ENCODE results near the gene JADE1. TPM values are rescaled to one million over a fixed set of nuclear protein-coding genes. Genes with fewer than 3 reads are reported as not detected.

The JADE1 gene
- total RNA-seq, 2 donors from 2014 or later: 8.3 to 9.6 TPM

DNA sequence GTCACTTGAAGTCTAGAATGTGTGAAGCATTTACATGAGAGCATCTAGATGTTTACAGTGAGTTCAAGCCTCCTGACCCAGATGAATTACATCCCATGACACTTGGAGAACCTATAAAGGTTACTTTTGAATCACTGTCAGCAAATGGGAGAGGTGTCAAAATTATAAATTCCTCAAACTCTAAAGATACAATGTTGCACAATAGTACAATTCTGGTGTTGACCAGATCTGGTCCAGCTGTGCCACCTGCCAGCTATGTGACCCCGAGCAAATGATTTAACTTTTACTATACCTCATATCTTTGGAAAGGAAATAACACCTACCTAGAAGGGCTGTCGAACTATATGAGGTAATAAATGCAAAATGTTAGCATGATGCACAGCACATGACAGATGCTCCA, 69.8 kb downstream of the JADE1 start:
- intact Hi-C loops (cut with DNase I): no loop called here
- no peak for DNase-seq
- TF ChIP-seq, protein P1, sequence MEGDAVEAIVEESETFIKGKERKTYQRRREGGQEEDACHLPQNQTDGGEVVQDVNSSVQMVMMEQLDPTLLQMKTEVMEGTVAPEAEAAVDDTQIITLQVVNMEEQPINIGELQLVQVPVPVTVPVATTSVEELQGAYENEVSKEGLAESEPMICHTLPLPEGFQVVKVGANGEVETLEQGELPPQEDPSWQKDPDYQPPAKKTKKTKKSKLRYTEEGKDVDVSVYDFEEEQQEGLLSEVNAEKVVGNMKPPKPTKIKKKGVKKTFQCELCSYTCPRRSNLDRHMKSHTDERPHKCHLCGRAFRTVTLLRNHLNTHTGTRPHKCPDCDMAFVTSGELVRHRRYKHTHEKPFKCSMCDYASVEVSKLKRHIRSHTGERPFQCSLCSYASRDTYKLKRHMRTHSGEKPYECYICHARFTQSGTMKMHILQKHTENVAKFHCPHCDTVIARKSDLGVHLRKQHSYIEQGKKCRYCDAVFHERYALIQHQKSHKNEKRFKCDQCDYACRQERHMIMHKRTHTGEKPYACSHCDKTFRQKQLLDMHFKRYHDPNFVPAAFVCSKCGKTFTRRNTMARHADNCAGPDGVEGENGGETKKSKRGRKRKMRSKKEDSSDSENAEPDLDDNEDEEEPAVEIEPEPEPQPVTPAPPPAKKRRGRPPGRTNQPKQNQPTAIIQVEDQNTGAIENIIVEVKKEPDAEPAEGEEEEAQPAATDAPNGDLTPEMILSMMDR (IDR thresholded peaks at IDR 0.05): no peak
- Histone ChIP-seq H3K9me3 (no peaks in the 10 kb centered on the region), H3K4me1 (no peaks in the 10 kb centered on the region), H3K9ac (ENCODE audit: low read depth in 2 of 2, low read length in 2 of 2) (no peak overlapping the region), H3K36me3 (no peaks in the 10 kb centered on the region), H3K4me3 (no peak overlapping the region), H3K27ac (no peak overlapping the region), H3K27me3 (no peaks in the 10 kb centered on the region)

DNA sequence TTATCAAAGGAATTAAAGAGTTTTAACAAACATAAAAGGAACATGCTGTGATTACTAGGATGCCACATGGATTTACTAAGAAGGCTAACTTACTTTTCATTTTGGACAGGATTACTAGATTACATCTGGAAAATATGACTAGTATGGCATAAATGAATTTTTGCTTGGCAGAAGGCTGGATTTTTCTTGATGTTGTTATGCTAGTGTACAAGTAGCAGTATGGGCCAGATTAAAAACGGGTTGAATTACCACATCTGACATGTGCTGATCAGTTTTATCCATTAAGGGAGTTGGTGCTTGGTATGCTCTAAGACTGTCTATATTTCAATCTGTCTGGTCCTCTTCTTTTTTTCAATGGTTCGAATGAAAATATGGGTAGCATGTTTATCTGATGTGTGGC, 70.5 kb downstream of the JADE1 start:
- intact Hi-C loops (cut with DNase I): no loop called here
- H3K9me3 ChIP-seq: no peaks in the 10 kb centered on the region
- no peak overlapping the region for H3K4me3 ChIP-seq
- DNase-seq: no peak
- no peak overlapping the region for H3K9ac ChIP-seq (ENCODE audit: low read depth in 2 of 2, low read length in 2 of 2)
- H3K27me3 ChIP-seq: no peaks in the 10 kb centered on the region
- TF ChIP-seq, protein P1 (IDR thresholded peaks at IDR 0.05): no peak
- H3K27ac ChIP-seq: no peak overlapping the region
- no peaks in the 10 kb centered on the region for H3K36me3 ChIP-seq
- H3K4me1 ChIP-seq: no peaks in the 10 kb centered on the region

DNA sequence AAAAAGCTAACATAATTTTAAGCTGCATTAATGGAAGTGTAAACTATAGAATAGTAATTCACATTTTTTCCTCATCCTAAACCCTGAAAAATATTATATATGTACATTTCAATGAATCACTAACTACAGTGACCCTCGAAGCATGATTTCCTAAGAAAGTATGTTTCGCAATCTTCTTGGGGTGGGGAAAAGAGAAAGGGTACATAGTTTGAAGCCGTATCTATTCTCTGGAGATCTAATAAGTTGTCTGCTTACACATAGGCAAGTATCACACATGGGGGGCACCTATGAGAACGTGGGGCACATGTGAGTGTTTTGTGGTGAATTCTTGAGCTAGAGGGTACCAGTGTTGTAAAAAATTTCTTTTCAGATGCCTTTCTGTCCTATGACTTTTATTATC, 71.2 kb downstream of the JADE1 start:
- intact Hi-C loops (cut with DNase I): no loop called here
- TF ChIP-seq, protein P1 (IDR thresholded peaks at IDR 0.05): no peak
- Histone ChIP-seq H3K27me3 (no peaks in the 10 kb centered on the region), H3K9ac (ENCODE audit: low read depth in 2 of 2, low read length in 2 of 2) (no peak overlapping the region), H3K4me1 (no peaks in the 10 kb centered on the region), H3K4me3 (no peak overlapping the region), H3K9me3 (no peaks in the 10 kb centered on the region), H3K27ac (no peak overlapping the region), H3K36me3 (no peaks in the 10 kb centered on the region)
- DNase-seq: no peak

DNA sequence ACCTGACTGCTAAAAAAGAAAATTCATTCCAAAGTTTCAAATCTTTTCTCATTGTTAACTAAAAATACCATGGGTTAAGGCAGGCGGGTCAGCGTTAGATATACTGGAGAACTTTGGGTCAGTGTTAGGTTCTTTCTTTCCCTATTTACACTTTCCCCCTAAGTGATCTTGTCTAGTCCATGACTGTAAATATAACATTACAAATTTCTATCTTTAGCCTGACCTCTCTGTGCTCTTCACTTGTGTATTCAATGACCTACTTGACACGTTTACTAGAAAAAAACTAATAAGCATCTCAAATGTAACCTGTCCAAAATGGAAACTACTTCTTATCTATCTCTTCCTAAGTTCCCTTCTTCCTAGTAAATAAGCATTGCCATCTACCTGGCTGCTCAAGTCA, 95.3 kb downstream of the JADE1 start:
- no peak overlapping the region for H3K4me3 ChIP-seq
- intact Hi-C loops (cut with DNase I): no loop called here

DNA sequence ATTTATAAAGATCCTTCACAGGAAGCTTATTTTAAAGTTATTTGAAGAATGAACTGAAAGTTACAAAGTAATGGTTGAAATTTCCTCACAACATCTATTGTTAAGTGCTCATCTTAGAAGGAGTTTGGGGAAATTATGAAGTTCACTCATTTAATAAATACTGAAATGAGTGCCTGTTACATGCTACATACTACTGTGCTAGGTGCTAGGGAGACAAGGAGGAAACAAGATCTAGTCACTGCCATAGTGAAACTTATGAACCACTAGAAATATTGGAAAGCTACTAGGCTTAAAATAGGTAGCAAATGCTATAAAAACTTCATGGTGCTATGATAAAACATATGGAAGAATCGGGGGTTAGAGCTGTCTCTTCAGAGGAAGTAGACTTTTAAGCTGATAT, 97.1 kb downstream of the JADE1 start:
- Histone ChIP-seq H3K9me3 (no peaks in the 10 kb centered on the region), H3K4me1 (no peaks in the 10 kb centered on the region), H3K9ac (ENCODE audit: low read depth in 2 of 2, low read length in 2 of 2) (no peak overlapping the region), H3K27me3 (no peaks in the 10 kb centered on the region), H3K4me3 (no peak overlapping the region), H3K27ac (no peak overlapping the region), H3K36me3 (no peaks in the 10 kb centered on the region)
- no peak for DNase-seq
- intact Hi-C loops (cut with DNase I): no loop called here
- TF ChIP-seq, protein P1 (IDR thresholded peaks at IDR 0.05): no peak

More for the DNA sequence above, 95.3 kb downstream of the JADE1 start:
- H3K27ac ChIP-seq: no peak overlapping the region
- no peaks in the 10 kb centered on the region for H3K27me3 ChIP-seq
- H3K4me1 ChIP-seq: no peaks in the 10 kb centered on the region
- no peak overlapping the region for H3K9ac ChIP-seq (ENCODE audit: low read depth in 2 of 2, low read length in 2 of 2)
- DNase-seq: no peak
- no peaks in the 10 kb centered on the region for H3K9me3 ChIP-seq
- TF ChIP-seq, protein P1 (IDR thresholded peaks at IDR 0.05): no peak
- no peaks in the 10 kb centered on the region for H3K36me3 ChIP-seq

DNA sequence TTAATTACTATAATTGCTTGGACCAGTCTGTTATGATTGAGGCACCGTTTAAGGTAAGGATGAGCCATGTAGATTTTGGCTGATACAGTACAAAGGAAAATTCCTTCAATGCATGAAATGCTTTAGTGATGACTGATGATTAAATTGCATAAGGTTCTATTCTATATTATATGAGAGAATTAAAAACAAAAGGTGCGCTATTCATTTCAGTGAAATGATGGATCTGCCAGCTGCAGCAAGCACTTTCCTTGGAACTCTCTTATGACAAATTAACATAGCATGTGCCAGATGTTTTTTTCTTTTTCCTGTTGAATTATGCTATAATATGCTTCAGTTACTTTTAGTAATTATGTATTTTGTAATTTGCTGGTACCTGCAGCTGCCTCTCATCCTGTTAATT, 98.5 kb downstream of the JADE1 start:
- intact Hi-C loops (cut with DNase I): no loop called here
- Histone ChIP-seq H3K27ac (no peak overlapping the region), H3K4me3 (no peak overlapping the region), H3K9ac (ENCODE audit: low read depth in 2 of 2, low read length in 2 of 2) (no peak overlapping the region), H3K36me3 (no peaks in the 10 kb centered on the region), H3K27me3 (no peaks in the 10 kb centered on the region), H3K9me3 (no peaks in the 10 kb centered on the region), H3K4me1 (no peaks in the 10 kb centered on the region)
- DNase-seq: no peak
- TF ChIP-seq, protein P1 (IDR thresholded peaks at IDR 0.05): no peak

Data from colonic mucosa (tissue), 4 donors.